Mammary epithelial cell (primary cell): Measurements from ENCODE around the gene ACBD4.

Source experiments
- CTCF ChIP-seq, 2 donors: IDR thresholded peaks in 1 of 2; conservative IDR thresholded peaks in 1 of 2; 2 replicates each; pipeline ENCODE4 v1.5.1; 2011 to 2012; ENCODE audit warnings: inconsistent platforms in 2 of 2, low read length in 2 of 2, mild to moderate bottlenecking in 2 of 2, control low read depth in 1 of 2, low read depth in 1 of 2; ENCODE audit not compliant: insufficient read depth in 1 of 2; ENCODE audit errors: extremely low read depth in 1 of 2
- EZH2 ChIP-seq: IDR thresholded peaks from 2 replicates; pipeline ENCODE4 v1.6.1; 2012; ENCODE audit warnings: low read length, inconsistent platforms, borderline replicate concordance

GRCh38 chr17:45148183-45149036 lies 12.9 kb downstream of the ACBD4 start, which contains the start of gene HEXIM1:
- TF ChIP-seq CTCF (conservative IDR thresholded peaks at IDR 0.05 in 1 of 2, IDR thresholded peaks at IDR 0.05 in 1 of 2; ENCODE audit: extremely low read depth in 1 of 2, insufficient read depth in 1 of 2, low read depth in 1 of 2, low read length in 2 of 2) (no peak), EZH2 (no peak)
